Stimulated activated CD8-positive, alpha-beta memory T cell treated with anti-CD3 and anti-CD28 coated beads, Interleukin-7, amount 100 ng/mL, for 1 hour (primary cell): ENCODE results near the gene MEDAG.
A peak's percentile ranks its signal among the peaks of the same experiment; 100 is the strongest.

Experiments used
- DNase-seq, 2 donors: peaks; one replicate each; pipeline ENCODE4 v3.0.0-alpha.2; 2020; ENCODE audit warnings: low read depth in 2 of 2

MEDAG gene

GRCh38 chr13:30905932-30906383 is at the start of gene MEDAG:
Gene MEDAG (plus strand): TSS chr13:30906271. CDS start chr13:30906516, 245 bp downstream.
- no peak for DNase-seq

DNA sequence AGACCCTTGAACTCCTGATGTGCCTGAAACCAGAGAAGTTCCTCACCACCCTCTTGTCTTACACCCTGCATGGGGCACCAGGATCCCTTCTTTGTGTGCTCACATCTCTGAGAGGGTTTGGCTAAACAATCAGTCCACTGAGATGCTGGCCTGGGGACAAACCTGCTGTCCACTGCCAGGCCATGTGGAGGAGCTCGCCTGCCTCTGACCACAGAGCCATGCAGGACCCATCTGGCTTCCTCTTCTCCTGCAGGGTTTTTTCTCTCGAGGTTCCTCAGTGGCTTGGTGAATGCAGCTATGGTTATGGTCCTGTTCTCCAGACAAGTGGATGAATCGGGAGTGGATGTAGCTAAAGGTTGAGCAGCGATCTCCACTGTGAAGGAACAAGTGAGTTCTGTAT is 49.1 kb upstream of the MEDAG start:
- no peak for DNase-seq

DNA sequence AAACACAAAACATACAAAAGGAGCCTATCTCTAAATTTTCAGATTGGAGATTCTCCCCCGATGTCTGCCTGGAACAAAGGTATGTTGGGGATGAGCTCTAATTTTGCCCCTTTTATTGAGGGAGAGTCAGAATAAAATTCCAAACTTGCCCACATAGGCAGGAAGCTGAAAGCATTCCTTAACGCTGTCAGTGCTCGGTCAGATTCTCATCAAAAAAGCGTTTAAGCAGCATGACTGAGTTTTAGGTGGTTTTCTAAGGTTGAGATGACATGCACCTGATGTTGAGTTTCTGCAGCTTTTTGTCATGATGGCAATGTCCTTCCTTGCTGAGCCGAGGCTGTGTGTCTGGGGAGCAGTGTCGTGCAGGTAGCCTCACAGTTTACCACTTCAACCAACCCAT is 48.4 kb upstream of the MEDAG start:
- no peak for DNase-seq

DNA sequence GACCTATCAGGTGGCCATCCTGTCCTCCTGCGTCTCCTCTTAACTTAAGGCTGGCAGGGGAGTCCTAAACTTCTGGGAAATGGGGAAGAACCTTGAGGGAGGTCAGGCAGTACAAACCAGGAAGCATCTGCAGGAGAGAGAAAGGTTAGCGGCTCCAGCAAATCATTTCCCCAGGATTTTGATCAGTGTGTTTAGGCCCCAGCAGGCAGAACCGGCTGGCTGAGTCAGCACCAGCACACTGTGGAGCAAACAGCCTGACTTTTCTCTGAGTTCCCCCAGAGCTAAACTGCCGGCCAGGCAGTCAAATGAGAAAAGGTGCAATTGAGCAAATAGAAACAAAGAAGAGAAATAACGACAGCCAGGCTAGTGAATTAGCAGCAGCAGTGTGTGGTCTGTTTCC is 46.7 kb upstream of the MEDAG start:
- no peak for DNase-seq

GRCh38 chr13:30861163-30861562 is 44.9 kb upstream of the MEDAG start:
- no peak for DNase-seq

- no peak for DNase-seq
Observed at GRCh38 chr13:30861836-30862467, 44.1 kb upstream of the MEDAG start.

DNA sequence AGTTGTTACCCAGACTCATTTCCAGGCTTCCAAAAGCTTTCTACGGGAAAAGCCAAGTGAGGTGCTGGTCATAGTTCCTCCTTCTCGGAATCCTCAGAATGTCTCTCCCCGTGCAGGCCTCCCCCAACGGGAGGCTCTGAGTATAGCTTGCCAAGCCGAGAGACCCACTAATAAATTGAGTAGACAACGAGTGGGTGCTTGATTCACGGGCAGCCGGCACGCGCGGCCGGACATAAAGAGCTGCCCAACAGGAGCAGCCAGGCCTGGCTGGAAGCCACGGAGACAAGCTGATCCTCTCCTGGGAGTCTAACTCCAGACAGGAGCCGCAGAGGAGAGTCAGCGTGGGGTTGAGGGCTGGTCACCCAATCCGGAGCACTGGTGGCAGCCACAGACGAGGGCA is 43.4 kb upstream of the MEDAG start:
- no peak for DNase-seq

- DNase-seq, result no peak
Observed at GRCh38 chr13:30863231-30863630, 42.8 kb upstream of the MEDAG start.

DNA sequence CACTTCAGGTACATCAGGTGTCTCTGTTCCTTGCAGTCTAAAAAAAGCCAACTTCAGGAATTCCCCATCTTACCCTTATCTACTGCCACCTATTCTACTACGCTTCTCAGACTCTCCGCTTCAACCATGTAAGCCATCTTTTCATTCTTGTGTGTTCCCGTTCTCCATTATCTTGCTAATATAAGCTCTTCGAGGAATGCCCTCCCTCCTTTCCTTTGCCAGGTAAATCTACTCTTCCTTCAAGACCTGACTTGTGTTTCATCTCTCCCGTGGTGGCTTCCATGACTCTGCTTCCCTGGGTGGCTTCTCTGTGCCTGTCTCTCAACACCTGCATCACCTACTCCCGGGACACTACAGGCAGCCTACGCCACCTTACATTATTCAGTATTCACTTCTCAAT is 42.3 kb upstream of the MEDAG start:
- no peak for DNase-seq

- DNase-seq, result no peak
Observed at GRCh38 chr13:30864433-30865122, 41.5 kb upstream of the MEDAG start.

- peak in 1 of 2 donors; percentile 4 for DNase-seq
Observed at GRCh38 chr13:30865123-30866049, 40.7 kb upstream of the MEDAG start.

DNA sequence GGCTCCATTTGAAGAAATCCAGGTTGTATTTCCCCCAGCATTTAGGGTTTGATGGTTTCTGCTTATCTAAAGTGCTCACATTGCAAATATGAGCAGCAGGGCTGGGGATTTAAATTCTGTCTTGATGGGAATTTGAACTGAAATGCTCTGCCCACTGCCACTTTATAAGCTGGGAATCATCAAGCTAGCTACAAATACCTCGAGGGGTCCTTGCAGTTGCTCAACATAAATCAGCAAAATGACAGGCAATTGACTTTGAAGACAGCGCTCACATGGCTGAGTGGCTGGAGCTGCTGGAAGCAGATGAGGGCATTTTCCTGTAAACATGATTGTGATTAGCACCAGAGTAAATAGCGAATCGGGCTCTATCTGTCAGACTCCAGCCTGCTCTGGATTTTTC is 39.4 kb upstream of the MEDAG start:
- no peak for DNase-seq

GRCh38 chr13:30867089-30867669 is 38.9 kb upstream of the MEDAG start:
- no peak for DNase-seq

DNA sequence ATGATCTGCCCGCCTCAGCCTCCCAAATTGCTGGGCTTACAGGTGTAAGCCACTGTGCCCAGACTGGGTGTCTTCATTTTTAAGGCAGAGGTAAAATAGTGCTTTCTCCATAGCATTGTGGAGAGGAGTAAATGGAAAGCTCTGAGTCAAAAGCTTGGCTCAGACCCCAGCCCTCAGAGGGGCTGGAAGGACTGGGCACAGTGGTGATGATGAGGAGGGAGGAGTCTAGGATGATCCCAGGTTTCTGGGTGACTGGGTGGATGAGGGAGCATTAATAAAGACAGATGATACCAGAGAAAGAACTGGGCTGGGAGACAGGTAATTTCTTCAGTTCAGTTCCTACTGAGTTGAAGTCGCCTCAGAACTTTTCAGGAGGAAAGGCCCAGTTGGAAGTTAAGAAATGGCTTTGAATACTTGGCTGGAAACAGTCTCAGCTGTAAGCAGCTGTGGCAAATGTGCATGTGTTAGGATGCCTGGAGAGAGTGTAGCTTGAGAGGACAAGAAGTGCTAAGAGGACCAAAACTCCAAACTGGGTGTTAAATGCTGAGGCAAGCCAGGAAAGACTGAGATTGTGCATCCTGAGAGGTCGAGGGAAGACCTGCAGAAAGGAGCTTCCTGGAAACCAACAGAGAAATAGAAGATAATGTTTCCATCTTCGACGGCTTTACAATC is 37.1 kb upstream of the MEDAG start:
- DNase-seq, result no peak

DNA sequence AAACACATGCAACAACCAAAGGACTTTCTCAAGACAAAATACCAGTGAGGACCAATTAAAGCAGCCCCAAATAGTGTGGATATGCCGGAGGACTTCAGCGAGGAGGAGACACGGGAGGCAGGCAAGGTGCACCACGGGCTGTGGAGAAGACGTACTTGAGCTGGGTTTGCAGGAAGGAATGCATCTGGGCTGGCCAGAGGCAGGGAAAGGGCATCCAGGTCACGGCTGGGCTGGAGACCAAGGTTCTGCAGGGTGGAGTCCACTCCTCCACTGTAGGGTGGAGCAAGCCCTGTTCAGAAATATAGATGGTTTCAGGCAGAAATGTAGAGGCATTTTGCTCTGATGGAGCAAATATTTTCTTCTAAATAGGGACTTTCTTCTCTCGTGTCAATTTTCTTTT is 36.6 kb upstream of the MEDAG start:
- no peak for DNase-seq

DNA sequence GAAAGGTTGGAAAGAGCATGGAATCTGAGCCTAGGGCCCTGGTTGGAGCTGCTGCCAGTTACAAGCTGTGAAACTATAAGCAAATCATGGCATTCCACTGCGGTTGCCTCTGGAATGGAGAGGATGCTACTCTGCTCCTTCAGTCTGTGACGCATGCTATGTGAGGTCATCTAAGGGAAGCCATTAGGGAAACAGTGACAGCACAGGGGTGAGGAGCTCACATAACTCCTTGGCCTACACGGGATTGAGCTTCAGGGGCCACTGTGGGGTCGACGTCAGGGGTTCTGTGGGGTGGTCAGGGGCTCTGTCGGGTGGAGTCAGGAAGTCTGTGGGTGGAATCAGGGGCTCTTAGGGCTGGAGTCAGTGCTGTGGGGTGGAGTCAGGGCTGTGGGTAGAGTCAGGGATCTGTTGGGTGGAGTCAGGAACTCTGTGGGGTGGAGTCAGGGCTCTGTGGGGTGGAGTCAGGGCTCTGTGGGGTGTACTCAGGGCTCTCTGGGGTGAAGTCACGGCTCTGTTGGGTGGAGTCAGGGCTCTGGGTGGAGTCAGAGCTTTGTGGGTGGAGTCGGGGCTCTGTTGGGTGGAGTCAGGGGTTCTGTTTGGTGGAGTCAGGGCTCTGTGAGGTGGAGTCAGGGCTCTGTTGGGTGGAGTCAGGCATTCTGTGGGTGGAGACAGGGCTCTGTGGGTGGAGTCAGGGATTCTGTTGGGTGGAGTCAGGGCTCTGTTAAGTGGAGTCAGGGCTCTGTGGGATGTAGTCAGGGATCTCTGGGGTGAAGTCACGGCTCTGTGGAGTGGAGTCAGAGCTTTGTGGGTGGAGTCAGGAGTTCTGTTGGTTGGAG is 35.8 kb upstream of the MEDAG start:
- DNase-seq, result no peak

- no peak for DNase-seq
Observed at GRCh38 chr13:30870916-30871587, 35.0 kb upstream of the MEDAG start.

GRCh38 chr13:30871588-30872275 is 34.3 kb upstream of the MEDAG start:
- no peak for DNase-seq

GRCh38 chr13:30872276-30872594 is 33.8 kb upstream of the MEDAG start:
- DNase-seq, result no peak
